GM12801 (cell line): ENCODE results near the gene LNX2.

Experiments
- TF ChIP-seq, protein P1 (sequence below): IDR thresholded peaks from one replicate; pipeline ENCODE4 v1.5.1; 2011; ENCODE audit warnings: control low read depth; ENCODE audit not compliant: insufficient read length; ENCODE audit errors: extremely low read depth

Gene LNX2

DNA sequence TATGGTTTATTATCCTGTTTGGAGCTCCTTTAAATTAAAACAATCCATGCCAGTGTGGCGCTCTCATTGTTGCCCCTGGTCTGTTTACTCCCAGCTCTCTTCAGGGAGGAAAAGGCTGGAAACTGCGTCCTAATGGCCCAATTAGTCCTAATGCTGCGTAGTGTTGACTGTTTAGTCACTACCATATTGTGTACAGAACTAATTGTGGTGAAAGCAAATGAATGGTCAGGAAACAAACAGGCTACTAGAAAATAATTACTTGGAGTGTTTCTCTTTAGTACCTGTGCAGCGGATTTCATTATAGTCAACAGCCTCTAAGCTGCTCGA, 115.5 kb downstream of the LNX2 start:
- TF ChIP-seq, protein P1, sequence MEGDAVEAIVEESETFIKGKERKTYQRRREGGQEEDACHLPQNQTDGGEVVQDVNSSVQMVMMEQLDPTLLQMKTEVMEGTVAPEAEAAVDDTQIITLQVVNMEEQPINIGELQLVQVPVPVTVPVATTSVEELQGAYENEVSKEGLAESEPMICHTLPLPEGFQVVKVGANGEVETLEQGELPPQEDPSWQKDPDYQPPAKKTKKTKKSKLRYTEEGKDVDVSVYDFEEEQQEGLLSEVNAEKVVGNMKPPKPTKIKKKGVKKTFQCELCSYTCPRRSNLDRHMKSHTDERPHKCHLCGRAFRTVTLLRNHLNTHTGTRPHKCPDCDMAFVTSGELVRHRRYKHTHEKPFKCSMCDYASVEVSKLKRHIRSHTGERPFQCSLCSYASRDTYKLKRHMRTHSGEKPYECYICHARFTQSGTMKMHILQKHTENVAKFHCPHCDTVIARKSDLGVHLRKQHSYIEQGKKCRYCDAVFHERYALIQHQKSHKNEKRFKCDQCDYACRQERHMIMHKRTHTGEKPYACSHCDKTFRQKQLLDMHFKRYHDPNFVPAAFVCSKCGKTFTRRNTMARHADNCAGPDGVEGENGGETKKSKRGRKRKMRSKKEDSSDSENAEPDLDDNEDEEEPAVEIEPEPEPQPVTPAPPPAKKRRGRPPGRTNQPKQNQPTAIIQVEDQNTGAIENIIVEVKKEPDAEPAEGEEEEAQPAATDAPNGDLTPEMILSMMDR = no peak

DNA sequence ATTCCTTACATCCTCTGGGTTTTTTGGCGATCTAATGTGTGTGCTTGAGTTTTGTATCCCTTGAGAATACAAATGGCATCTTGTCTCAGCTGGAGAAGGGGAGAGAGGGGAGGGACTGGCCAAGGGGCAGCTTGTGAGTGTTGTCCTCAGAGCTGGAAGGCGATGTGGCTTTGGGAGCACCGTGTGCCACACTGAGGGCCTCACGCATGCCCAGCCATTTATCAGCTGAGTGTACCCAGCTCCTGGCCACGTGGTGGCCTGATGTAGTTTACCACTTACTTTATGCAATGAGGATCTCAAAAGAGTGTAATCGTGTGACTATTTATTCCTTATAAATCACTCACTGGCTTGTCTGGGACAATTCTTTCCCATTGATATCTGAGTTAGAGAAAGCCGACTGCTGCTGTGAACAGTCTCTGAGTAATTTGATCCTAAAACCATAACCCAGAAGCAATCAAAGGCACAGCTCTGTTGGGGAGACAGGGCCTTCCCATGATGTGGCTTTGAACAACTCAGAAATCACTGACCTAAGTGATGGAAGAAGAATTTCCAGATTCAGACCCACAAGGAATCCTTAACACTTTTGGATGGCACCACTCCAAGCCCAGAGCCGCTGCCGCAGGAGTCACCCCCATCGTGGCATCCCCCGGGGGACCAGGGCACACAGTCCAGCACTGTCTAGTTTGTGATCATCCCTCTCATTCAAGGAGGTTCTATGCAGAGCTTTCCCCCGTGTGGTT, 116.0 kb downstream of the LNX2 start:
- TF ChIP-seq, protein P1 = no peak

DNA sequence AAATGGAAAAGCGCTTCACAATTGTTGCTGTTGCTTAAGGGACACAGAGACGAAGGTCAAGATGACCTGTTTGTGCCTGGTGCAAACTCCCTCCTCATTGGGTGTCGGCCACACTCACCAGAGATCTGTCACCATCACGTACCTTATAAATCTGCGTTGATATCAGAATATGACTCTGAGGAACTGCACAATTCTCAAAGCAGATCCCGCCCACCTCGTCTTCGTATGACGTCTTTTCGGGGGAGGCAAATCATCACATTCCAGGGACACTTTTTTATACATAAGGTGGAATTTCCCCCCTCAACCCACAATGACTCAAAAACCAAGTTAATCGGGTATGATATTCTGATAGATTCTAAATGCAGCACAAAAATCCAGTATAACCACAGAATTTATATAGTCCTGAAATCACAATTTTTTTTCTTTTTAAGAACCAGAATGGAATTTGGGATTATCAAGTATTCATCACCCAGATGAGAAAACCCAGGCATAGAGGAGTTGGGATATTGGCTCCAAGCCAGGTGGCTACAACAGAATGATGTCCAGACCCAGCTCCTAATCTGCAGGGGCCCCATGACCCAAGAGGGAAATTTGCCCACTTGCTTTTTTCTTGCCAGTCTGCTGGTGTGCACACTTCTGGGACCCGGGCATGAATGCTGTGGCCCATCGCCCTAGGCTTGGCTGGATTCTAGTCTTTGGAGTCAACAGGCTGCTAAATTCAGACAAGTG, 119.4 kb downstream of the LNX2 start:
- TF ChIP-seq, protein P1 = no peak

DNA sequence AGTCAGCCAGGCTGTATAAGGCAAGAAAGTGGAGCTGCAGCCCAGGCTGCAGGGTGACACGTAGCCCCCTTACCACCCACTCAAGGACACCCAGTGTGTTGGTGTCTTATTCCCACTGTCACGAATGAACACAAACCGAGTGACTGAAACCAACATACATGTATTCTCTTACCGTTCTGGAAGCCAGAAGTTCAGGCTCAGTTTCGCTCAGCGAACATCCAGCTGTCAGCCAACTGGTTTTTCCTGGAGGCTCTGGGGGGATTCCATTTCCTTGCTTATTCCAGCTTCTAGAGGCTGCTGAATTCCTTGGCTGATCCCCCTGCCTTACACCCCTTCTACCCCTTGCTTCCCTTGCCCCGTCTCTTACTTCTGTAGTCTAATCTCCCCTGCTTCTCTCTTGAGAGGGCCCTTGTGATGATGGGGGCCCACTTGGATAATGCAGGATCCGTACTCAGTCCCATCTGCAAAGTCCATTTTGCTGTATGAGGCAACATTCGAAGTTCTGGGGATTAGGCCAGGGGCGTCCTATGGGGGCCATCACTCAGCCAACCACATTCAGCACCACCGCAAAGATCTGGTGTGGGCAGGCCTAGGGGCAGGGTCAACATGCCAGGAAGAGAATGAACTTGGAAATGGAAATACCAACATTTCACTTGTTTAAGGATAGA, 122.6 kb downstream of the LNX2 start:
- TF ChIP-seq, protein P1 = no peak

DNA sequence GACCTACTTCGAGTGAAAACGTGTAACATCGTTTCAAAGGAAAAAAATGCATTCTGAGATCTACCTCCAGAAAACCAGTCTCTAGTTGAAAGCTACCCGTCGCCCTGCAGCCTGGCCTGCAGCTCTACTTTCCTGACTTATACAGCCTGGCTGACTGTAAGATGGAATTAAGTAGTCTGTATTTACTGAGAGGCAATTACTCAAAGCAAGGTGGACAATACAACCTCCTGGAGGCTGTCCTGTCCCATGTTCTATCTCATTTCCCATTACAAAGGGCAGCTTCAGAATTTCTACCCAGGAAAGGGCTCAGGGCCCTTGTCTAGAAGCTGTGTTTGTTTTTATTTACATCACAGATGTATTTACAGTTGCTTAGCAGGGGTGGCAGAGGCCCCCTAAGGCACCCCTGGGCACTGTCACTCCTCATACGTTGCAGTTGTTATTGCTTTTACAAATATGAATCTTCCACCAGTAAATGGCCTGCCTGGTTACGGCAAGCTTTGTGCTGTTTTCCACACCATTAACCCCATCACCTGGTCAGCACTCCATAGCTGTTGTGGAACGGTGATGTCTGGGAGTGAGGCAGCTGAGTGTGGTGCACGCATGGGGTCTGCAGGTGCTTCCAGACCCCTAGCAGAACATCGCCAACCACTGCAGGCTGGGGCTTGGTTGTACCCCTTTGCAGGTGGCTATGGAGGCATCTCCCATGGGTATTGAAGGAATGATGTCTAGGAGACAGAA, 123.6 kb downstream of the LNX2 start:
- TF ChIP-seq, protein P1 = no peak

DNA sequence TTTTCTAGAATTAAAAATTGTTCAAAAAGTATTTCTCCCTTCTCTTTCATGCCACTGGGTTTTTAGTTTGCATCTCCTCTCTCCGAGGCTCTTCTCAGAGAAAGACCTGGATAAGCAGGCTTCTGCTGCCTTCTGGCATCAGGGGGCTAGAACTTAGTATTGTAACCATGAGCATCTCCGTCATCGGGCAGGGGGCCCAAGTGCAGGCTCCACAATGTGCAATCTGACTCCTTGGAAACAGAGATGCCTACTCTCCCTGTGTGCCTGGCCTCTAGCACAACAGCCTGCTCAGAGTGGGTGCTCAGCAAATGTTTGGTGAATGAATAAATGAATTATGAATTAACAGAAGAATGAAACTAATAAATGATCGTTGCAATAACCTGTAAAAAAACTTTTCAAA, 124.3 kb downstream of the LNX2 start:
- TF ChIP-seq, protein P1 = no peak
